Limb (tissue), 2 donors: Measurements from ENCODE around the gene DCST2.

ENCODE experiments used
- DNase-seq, 2 donors: peaks; one replicate each; pipeline ENCODE4 v3.0.0-alpha.2; 2016; ENCODE audit errors: extremely low spot score in 2 of 2

DCST2 gene

DNA sequence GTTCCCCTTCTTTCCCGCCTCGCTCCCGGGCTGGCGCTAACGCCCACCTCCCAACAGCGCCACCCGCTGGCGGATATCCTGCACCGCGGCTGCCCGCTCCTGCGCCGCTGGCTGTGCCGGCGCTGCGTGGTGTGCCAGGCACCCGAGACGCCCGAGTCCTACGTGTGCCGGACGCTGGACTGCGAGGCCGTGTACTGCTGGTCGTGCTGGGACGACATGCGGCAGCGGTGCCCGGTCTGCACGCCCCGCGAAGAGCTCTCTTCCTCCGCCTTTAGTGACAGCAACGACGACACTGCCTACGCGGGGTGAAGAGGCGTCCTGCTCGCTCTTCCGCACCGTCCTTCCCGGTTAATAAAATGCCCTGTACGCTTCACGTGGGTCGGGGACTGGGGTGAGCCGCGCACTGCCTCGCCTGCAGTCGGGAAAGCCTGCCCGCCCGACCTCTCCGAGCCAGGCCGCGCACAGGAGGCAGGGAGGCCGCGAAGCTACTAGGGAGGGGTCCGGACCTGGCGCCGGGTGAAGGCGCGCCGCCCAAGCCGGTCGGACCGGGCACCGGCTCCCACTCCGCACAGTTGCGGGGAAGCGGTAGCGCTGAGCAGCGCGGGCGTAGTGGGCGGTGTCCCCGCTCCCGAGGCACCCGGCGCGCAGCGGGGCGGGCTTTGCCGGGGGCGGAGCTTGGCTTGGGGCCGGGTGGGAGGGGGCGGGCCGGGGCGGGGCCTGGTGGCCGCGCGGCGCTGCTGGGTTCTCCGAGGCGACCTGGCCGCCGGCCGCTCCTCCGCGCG, 17.2 kb upstream of the DCST2 start, which contains the start of gene ADAM15:
Gene ADAM15, plus strand, starts transcription at position 757 of the 782 bp plus-strand sequence. CDS start 71 bp downstream, outside the sequence.
- DNase-seq: peak; percentile 67 to 91

DNA sequence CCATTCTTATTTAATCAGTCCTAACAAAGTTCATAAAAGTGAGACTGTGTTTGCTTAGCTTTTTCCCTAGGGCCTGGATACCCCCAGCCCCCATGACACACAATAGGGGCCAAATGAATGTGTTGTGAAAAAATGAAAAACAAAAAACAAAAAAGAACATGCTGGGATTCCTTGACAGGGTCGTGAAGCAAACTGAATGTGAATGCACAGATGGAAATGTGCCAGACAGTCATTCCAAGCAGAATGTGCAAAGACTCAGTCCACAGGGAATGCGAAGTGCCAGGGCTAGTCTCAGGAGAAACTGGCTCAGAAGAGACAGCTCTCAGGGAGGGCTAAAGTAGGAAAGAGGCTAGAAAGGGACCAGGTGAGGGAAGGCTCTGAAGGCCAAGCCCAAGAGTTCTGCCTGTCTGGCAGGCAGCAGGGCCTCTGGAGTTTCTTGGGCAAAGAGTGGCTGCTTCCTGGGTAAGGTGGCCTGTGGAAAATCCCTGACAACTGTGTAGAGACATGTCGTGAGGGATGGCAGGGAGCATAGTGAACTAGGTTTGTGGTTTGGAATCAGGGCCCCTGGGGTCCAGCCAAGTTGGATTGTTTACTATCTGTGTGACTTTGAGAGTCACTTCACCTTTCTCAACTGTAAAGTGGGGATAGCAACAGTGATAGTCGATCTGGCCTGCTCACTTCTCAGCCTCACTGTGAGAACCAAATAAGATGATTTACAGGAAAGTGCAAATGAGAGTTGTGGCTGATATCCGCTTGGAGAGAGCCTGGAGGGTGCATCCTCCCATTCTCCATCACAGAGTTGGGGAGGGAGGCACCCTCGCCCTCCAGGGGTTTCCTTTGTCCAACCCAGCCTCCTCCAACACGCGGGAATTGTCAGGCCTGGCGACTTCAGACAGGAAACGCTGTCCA, 16.3 kb upstream of the DCST2 start:
- no peak for DNase-seq

DNA sequence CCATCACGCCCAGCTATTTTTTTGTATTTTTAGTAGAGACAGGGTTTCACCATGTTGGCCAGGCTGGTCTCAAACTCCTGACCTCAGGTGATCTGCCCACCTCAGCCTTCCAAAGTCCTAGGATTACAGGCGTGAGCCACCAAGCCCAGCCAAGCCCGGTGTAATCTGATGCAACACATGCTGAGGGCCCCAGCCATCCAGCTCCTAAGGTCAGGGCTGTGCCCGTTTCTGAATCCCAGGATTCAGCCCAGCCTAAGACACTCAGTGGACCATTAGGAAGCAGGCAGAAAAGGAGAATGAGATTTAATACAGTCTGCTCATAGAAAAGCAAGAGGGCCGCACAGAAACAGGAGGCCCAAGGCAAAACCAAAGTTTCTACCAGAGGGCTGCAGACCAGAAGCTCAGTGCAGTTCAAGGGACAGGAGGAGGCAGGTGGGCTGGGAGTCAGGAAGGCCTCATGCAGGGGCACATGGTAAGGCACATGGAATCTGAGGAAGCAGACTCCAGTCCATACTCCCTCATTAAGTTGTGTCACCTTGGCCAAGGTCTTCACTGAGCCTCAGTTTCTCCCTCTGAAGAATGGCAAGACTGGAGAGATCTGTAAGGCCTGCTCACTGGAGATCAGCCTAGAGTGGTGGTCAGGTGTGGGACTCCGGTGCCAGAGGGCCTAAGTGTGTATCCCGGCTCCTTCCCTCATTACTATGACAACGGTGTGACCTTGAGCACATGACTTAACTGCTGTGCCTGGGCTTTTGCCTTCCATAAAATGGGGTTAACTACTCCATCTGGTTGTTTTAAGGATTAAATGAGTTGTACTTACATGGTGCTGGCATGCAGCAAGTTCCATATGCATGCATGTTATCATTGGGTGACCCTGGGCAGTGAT, 15.1 kb upstream of the DCST2 start:
- DNase-seq: no peak

DNA sequence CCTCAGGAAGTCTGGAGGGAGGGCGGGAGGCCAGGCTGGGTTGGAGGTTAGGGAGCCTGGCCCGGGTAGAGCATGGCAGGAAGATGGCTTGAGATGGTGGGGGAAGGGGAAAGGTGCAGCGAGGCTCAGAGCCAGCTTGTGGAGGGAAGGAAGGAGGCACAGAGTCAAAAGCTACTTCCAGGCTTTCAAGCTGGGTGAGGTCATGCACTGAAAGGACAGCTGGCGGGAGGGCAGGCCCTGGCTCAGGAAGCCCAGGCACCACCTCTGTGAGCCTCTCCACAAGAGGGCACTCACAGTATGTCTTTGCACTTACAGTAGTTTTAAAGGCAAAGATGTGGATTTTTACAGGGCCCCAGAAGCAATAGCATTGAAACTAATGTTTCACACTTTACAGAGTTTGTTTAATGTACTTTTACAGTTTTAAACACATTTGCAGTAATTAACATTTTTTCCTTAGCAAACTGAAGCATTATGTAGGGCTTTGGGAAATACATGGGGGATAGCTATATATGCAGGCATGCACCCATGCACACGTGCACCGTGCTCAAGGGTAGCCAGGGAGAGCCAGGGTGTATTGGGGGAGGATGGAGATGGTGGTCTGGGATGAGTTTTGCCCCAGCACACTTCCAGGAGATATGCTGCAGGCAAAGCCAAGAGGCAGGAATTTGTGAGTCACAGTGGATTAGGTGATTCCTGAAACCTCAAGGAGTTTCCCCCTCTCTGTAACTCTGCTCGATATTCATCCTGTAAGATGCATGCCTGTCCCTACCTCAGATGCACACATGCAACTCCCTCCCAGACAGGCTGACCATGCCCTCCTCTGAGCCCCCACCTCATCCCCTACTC, 11.5 kb upstream of the DCST2 start:
- DNase-seq: no peak

DNA sequence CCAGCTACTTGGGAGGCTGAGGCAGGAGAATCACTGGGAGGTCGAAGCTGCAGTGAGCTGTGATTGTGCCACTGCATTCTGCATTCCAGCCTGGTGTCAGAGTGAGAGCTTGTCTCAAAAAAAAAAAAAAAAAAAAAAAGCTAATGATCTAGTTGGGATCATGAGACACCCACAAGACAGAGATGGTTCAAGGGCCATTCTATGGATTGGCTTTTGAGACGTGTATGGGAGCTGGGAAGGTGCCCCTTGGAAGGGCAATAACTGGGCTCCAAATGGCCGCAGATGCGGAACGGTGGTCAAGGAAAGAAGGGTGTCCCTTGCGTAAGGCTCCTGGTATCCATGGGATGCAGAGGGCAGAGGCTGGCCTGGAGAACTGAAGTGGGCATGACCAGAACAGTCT, 10.8 kb upstream of the DCST2 start:
- DNase-seq: no peak

DNA sequence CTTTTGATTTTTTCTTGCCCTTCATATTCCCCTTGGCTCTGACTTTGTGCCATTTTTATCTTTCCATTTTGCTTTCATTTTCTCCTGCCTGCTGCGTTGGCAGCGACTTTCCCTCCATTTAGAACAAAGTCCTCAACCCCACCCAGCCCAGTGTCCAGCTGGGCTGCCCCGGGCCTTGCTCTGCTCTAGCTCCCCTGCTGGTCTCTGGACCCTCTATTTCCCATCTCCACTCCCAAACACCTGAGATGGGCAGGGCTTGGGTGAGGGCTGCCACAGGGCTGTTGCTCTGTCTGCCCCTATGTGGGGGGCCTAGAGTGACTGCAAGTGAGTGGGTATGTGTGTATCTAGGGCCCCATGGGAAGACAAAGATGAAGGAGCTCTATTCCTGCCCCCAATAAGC, 10.2 kb upstream of the DCST2 start:
- DNase-seq: no peak

DNA sequence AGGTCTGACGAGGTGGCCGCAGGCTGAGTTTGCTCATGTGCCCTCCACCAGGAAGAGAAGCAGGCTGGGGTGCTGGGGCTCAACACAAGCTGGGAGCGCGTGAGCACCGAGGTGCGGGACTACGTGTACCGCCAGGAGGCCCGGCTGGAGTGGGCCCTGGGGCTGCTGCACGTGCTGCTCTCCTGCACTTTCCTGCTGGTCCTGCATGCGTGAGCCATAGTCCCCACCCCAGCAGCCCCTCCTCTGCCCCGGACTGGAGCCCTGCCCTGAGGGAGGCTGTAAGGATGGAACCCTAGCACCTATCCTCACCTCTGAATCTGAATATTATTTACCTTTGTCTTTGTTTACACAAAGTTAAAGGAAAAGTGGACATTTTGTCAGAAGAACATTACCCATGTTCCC, 9.7 kb upstream of the DCST2 start:
- no peak for DNase-seq

DNA sequence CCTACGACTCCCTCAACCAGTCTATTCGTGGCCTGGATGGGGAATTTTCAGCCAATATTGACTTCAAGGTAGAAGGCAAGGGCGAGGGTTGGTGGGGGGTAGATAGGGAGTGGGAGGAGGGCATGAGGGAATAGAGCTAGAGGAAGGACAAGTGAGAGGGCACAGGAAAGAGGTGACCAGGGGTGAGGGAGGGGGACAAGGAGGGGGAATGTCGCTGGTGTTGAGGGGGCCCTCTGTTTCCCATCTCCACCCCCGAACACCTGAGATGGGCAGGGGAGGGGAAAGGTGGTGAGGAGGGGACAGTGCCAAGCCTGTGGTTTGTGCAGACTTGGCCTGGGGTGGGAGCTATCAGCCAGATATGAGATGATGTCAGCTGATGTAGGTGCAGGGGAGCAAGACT, 9.2 kb upstream of the DCST2 start:
- DNase-seq: no peak

DNA sequence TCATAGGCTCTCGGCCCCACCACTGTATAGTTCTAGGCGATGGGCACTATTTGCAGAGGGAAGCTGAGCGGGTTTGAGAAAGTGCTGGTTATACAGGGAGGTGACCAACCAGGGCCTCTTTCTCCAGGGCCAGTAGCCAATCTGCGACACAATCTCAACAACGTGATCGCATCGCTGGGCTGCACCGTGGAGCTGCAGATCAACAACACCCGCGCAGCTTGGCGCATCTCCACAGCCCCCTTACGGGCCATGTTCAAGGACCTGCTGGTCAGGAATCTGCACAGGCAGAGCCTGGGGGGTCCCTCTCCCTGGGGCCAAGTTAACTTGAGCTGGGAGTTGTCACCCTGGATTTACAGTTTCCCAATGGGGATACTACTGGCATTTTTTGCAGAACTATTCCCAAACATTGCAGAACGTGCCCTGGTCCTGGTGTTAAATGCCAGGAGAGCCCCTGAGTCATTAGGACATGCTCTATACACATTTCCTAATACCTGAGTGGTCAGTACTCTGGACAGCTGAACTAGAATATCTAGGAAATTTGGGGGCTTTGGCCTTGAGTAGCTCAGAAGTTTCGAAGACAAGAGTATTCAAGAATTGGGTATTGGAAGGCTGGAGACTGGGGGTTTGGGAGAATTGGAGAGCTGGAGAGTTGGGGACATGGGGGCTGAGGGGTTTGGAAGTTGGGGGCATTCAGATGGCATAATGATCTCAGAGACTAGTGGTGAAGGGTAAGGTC, 6.9 kb upstream of the DCST2 start:
- DNase-seq: no peak

DNA sequence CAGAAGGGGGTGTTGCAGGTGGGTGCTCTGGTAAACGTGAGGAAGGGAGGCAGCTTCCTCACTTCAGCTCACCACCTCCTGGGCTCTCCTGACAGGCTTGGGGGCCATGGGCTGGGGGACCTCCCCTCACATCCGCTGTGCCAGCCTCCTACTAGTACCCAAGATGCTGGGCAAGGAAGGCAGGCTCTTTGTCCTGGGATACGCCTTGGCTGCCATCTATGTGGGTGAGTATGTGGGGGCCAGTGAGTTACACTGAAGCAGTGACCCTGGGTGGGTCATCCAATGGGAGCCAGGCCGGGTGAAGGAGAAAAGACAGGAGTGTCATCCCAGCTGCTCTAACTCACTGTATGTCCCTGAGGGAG, 5.7 kb upstream of the DCST2 start:
- no peak for DNase-seq

DNA sequence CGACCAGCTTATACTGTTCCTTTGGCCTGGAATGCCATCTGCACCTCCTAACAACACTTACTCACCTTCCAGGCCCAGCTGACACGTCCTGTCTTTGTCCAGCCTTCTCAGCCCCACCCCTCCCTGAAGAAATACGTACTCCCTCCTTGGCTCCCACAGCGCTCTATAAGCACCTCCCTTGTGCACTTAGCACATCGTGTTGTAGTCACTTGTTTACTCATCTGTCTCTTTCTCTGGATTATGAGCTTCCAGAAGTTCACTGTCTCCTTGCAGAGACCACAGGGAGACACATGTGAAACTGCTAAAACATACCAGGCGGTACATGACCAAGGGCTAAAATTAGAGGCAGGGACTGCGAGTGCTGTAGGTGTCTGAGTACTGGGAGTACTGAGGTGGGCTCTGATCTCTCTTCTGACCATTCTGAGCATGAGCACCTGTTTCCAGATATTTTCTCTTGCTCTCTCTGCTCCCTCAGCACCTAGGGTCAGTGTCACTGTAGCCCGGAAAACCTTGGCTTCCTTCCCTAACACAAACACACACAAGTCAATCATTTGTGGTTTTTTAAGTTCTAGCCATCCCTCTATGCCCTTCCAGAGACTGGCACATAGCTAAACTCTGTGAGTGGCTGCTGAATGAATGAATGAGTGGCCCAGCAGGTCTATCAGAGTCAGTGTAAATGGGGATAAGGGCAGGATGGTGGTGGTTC, 5.2 kb upstream of the DCST2 start:
- DNase-seq: no peak

DNA sequence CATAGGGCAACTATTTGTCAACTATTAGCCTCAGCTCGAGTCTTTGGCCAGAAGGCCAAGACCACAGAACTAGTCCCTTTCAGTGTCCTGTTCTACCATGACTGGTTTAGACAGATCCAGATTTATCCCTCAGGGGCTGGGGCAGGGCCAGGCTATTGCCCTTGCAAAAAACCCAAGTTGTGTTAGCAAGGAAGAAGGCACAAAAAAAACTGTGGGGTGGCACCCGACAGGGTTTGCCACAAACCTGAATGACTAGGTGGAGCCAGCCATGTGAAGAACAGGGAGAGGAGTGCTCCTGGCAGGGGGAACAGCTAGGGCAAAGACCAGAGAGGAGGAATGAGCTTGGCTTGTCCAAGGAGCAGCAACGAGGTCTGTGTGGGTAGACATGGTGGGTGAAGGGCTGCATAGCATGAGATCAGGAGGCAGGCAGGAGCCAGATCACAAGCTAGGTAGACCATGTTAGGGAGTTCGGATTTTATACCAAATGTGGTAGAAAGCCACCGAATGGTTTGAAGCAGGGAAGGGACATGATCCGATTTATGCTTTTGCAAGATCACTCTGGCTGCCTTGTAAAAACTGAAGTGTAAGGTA, 4.4 kb upstream of the DCST2 start:
- no peak for DNase-seq

DNA sequence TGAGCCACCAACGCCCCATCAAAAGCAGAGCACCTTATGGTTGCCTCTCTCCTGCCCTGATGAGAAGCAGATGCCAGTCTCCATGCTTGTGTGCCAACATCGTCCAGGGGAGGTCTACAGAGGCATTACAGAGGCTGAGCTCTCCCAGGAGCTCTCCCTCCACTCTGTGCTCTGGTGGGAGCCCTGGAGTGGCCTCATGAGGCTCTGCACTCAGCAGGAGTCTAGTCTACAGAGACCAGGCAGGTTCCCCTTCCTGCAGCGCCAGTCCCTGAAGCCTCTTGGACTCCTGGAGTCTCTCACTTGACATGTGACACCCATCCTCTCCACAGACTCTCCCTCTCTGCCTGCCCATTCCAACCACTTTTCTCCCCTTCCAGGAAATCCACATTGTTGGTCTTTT, 3.5 kb upstream of the DCST2 start:
- DNase-seq: no peak

DNA sequence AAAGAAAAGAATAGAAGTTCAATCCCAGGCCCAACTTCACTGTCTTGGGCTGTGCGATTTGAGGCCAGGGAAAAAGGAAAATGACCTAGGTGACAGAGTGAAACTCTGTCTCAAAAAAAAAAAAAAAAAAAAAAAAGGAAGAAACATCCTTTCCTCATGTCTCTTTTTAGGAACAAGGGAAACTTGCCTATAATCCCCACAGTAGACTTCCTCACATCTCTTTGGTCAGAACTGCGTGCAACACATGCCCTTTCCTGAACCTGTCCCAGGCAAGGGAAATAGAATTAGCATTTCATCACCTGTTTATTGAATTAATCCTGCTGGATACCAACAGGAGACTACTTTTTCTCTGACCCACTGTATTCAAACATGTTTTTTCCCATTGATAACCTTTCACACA, 2.4 kb upstream of the DCST2 start:
- no peak for DNase-seq

DNA sequence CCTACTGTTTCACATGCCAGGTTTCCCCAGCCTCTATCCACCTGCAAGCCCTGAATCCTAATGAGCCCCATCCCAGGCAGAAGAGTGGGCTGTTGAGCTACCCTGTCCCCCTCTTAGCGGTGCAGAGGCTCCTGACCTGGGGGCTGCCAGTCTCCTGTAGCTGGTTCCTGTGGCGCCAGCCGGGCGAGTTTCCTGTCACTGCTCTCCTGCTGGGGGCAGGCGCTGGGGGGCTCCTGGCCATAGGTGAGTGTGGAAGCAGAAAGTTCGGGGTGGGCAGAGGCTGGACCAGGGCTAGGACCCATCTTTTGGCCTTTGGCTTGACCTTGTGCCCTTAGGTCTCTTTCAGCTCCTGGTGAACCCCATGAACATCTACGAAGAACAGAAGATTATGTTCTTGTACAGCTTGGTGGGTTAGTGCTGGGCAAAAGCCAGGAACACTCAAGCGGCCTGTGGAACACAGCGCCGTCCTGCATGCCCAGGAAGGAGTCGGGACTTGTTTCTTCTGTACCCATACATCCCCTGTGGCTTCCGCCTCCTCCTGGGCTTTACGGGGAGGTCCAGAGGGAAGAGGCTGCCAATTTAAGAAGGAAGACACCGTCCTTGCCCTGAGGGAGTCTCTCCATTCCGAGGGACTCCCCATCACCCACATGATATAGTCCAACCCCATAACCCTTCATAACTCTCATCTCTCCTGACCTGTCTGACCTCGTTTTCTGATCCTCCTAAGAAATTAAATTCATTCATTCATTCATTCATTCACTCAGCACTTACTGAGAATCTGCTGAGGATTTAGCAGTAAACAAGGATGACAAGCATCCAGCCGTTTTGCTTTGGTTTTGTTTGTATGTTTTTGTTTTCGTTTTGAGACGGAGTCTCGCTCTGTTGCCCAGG, 982 bp upstream of the DCST2 start:
- DNase-seq: no peak

DNA sequence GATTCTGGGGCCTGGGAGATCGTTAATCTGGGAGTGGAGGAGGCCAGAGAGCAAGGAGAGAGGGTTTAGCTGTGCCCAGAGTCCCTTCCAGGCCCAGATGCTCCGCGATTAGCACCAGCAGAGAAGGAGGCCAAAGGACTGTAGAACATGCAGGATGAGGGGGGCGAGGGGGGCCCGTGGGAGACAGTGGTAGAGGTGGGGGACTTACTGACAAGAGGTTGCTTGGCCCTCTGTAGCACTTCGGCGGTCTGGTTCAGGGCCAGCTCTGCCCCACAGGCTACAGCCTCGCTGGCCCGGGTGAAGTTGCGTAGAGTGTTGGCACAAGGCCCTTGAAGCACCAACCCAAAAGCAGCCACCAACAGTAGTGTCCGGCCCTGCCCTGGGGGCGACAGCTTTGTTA, 695 bp downstream of the DCST2 start:
- DNase-seq: no peak

DNA sequence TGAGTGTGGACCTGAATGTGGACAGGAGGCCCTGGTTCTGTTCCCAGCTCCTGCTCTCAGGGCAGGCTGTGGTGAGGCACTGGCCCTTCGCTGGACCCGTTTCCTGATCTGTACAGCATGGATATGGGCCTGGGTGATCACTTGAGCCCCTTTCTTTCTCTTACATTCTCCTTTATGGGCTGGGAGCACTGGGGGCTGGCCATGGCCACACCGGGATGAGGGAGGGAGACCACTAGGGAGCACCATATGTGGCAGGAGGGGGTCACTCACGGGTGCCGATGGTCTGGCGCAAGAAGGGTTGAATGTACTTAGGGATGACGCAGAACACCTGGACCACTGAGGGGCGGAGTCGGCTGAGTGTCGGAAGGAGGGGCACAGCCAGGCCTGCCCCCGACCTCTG, 2.7 kb downstream of the DCST2 start:
- no peak for DNase-seq

DNA sequence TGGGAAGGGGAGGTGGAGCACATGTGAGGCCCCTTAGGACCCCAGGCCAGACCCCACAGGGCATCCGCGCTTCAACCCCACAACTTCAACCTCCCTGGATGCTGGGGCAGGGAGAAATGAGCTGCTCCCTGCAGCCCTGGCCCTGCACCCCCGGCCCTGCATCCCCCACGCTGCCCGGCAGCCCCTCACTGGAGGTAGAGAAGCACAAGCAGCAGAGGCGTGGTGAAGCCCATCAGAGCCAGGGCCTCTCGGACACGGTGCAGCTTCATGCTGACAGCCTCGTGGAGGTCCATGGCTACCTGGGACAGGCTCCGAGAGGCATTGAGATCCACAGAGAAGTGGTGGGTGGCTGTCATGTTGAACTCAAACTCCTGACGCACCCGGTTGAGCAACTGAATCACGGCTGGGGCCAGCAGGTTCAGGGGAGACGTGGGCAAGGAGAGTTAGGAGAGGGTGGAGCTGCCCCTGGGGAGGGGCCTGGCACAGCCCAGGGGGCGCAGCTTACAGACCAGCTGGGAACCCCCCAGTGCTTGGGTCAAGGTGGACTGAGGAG, 3.3 kb downstream of the DCST2 start:
- DNase-seq: no peak
